WERI-Rb-1 (cell line): ENCODE measurements around the gene BOLA1.
A peak's percentile ranks its signal among the peaks of the same experiment; 100 is the strongest.
"Not testable (repeated sequence)": the region's sequence is repeated elsewhere in the genome, so short reads cannot be mapped to it uniquely, and the experiment has no call there.

Experiments used
- DNase-seq: peaks from one replicate; pipeline ENCODE4 v3.0.0-alpha.2; 2020
- H3K27ac ChIP-seq: fragments of 250-450 bp; sonication (Bioruptor Pico); 2 replicates; pipeline ENCODE4 v1.5.1; 2020; ENCODE audit warnings: mild to moderate bottlenecking, moderate library complexity
- H3K27me3 ChIP-seq: fragments of 250-450 bp; sonication (Bioruptor Pico); 2 replicates; pipeline ENCODE4 v1.5.1; 2021; ENCODE audit warnings: mild to moderate bottlenecking, low read depth, moderate library complexity; ENCODE audit not compliant: insufficient read depth, severe bottlenecking
- H3K36me3 ChIP-seq: fragments of 250-450 bp; sonication (Bioruptor Pico); 2 replicates; pipeline ENCODE4 v1.5.1; 2020; ENCODE audit warnings: mild to moderate bottlenecking, moderate library complexity
- H3K4me3 ChIP-seq: 2 replicates; pipeline ENCODE4 v1.5.1; 2011; ENCODE audit warnings: low read depth, mild to moderate bottlenecking, control low read depth, low read length
- H3K9me3 ChIP-seq: fragments of 250-450 bp; sonication (Bioruptor Pico); 2 replicates; pipeline ENCODE4 v1.5.1; 2021; ENCODE audit warnings: mild to moderate bottlenecking, moderate library complexity; ENCODE audit not compliant: severe bottlenecking
- CTCF ChIP-seq: IDR thresholded peaks from 2 replicates; pipeline ENCODE4 v1.5.1; 2011; ENCODE audit warnings: low read depth, mild to moderate bottlenecking, control low read depth, inconsistent platforms, low read length

BOLA1 gene

GRCh38 chr1:149936170-149936991 is 37.0 kb downstream of the BOLA1 start, which contains the start of gene MTMR11:
MTMR11 (minus strand) TSS chr1:149936879; CDS start chr1:149936647, 232 bp downstream.
- H3K27ac ChIP-seq, result no peak within 1 kb of the TSS

GRCh38 chr1:149936992-149937705 is 37.8 kb downstream of the BOLA1 start:
- Histone ChIP-seq H3K4me3 (no peak overlapping the region), H3K36me3 (no peaks in the 10 kb centered on the region), H3K27me3 (no peaks in the 10 kb centered on the region), H3K9me3 (no peaks in the 10 kb centered on the region), H3K27ac (no peak overlapping the region)
- TF ChIP-seq CTCF, result no peak
- DNase-seq, result no peak

More at GRCh38 chr1:149936170-149936991, 37.0 kb downstream of the BOLA1 start, which contains the start of gene MTMR11:
- no peak for DNase-seq
- H3K27me3 ChIP-seq, result no peaks in the 10 kb centered on the region
- no peak within 1 kb of the TSS for H3K4me3 ChIP-seq
- H3K9me3 ChIP-seq, result no peaks in the 10 kb centered on the region
- TF ChIP-seq CTCF, result no peak
- H3K36me3 ChIP-seq, result no peaks in the 10 kb centered on the region

GRCh38 chr1:149937759-149938158 is 38.4 kb downstream of the BOLA1 start:
- H3K4me3 ChIP-seq, result no peak overlapping the region
- TF ChIP-seq CTCF, result no peak
- no peaks in the 10 kb centered on the region for H3K27me3 ChIP-seq
- H3K27ac ChIP-seq, result no peak overlapping the region
- no peaks in the 10 kb centered on the region for H3K36me3 ChIP-seq
- no peak for DNase-seq
- H3K9me3 ChIP-seq, result no peaks in the 10 kb centered on the region

GRCh38 chr1:149938668-149939003 is 39.3 kb downstream of the BOLA1 start:
- H3K27ac ChIP-seq, H3K27me3 ChIP-seq, H3K9me3 ChIP-seq, H3K36me3 ChIP-seq, H3K4me3 ChIP-seq, DNase-seq: not testable (repeated sequence)

GRCh38 chr1:149940427-149940826 is 41.1 kb downstream of the BOLA1 start:
- DNase-seq, result no peak
- H3K9me3 ChIP-seq, result no peaks in the 10 kb centered on the region
- TF ChIP-seq CTCF, result no peak
- no peak overlapping the region for H3K4me3 ChIP-seq
- H3K27ac ChIP-seq, result no peak overlapping the region
- H3K27me3 ChIP-seq, result no peaks in the 10 kb centered on the region
- H3K36me3 ChIP-seq, result peaks cover 20% of the 10 kb centered on the region

GRCh38 chr1:149942207-149942606 is 42.8 kb downstream of the BOLA1 start:
- Histone ChIP-seq H3K36me3 (peaks cover 38% of the 10 kb centered on the region), H3K9me3 (no peaks in the 10 kb centered on the region), H3K4me3 (peak overlapping the region; percentile 33), H3K27me3 (no peaks in the 10 kb centered on the region), H3K27ac (peak overlapping the region; percentile 52)
- TF ChIP-seq CTCF, result peak; percentile 82
- DNase-seq, result peak; percentile 93
